ENCODE measurements around the gene ROPN1L. TPM values are rescaled to one million over a fixed set of nuclear protein-coding genes. Genes with fewer than 3 reads are reported as not detected.
A peak's percentile ranks its signal among the peaks of the same experiment; 100 is the strongest.

ROPN1L gene
- total RNA-seq, 1 donor from 2014 or later, result not detected

DNA sequence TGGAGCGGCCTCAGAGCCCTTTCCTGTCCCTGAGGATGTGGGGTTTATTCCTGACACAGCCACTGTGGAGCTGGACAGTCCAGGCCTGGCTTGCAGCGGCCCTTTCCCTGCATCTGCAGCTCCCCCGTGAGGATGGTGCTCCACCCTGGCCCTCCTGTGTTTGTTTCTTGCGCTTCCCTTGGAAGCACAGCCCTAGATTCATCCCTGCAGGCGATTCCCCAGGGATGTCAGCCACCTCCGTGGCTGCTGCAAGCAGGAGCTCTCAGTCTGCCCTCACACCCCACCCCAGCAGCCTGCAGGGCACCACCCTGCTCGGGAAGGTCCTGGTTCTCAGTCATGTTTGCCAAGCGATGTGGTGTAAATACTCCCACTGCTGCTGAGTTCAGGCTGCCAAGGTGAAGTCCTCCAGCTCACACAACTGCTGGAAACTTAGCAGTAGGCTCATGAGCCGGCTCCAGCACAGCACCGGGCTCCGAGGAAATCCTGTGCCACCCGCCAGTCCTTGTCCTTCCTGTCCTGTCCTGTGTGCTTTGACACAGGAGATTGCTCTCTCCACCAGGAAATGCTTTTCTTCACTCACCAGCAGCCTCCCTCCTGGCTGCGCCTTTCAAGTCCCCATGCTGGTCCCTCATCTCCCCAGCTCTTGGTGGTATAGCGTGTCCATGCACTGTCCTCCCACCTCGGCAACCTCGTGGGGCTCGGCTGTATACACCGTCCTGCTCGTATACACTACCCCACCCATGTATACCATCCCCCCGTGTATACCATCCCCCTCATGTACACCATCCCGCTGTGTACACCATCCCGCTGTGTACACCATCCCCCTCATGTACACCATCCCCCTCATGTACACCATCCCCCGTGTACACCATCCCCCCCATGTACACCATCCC is 16.2 kb downstream of the ROPN1L start:
- no peaks in the 10 kb centered on the region for H4K20me1 ChIP-seq (ENCODE audit: low read depth)
- H3K27me3 Mint-ChIP-seq (ENCODE audit: insufficient read depth, low read depth), result peaks cover 3% of the 10 kb centered on the region
- H3K9me3 ChIP-seq (ENCODE audit: low read depth), result no peaks in the 10 kb centered on the region
- H3K4me2 ChIP-seq, result no peak overlapping the region
- H3K36me3 Mint-ChIP-seq, result no peaks in the 10 kb centered on the region
- no peak overlapping the region for H3K27ac ChIP-seq
- peaks cover 13% of the 10 kb centered on the region for H3F3A ChIP-seq (ENCODE audit: low read depth)
- TF ChIP-seq EZH2phosphoT487 (IDR thresholded peaks at IDR 0.05) (no peak), CTCF (IDR thresholded peaks at IDR 0.05) (peak; percentile 29)
- H3K27ac Mint-ChIP-seq, result no peak overlapping the region
- H3K9me3 Mint-ChIP-seq, result no peaks in the 10 kb centered on the region
- H3K4me1 Mint-ChIP-seq, result peaks cover 28% of the 10 kb centered on the region
- peak; percentile 49 for DNase-seq (ENCODE audit: low spot score)
- H3K36me3 ChIP-seq, result no peaks in the 10 kb centered on the region
- H3K4me3 ChIP-seq, result no peak overlapping the region
- H3K4me3 Mint-ChIP-seq, result no peak overlapping the region
- peaks cover 17% of the 10 kb centered on the region for H3K4me1 ChIP-seq
- H2AFZ ChIP-seq (replicated peaks), result peak overlapping the region; percentile 65
- no peaks in the 10 kb centered on the region for H3K79me2 ChIP-seq (ENCODE audit: low read depth)
- no peak overlapping the region for H3K9ac ChIP-seq
- no peaks in the 10 kb centered on the region for H3K27me3 ChIP-seq

DNA sequence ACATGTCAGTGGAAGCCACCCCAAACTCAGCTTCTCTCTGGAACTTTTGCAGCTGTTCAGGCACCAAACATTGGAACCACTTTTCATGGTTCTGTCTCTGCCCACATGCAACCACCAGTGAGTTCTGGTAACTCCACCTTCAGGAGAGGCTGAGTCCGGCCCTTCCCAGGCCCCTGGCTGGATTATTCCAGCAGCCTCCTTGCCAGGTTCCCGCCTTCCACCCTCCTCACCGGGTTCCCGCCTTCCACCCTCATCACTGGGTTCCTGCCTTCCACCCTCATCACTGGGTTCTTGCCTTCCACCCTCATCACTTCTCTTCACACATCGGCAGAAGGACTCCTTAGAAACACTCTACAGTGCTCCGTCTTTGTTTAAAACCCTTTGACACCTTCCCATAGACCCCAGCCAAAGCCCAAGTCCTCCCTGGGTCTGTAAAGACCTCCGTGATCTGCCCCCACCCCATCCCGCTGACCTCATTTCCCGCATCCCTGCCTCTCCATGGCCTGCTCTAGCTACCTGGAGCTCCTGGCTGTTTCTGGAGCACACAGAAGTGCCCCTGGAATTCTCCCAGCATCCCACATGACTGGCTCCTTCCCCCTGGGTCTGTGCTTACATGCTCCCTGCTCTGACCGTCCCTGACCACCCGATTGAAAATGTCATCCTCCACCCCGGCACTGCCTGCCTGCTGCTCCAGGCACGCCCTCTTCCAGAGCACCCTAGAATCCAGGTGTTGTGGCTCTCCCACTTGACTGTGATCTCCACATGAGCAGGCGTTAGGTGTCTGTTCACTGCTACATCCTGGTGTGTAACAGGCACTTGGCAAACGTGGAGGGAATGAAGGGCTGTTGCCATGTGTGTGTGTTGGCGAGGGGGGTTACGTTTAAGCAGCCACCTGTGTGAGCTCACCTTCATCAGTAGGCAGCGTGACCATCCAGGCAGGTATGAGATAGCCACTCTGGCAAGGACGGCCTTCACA is 17.7 kb downstream of the ROPN1L start:
- Histone ChIP-seq H3K27ac (no peak overlapping the region), H3K4me3 (no peak overlapping the region), H2AFZ (replicated peaks) (no peak overlapping the region), H3K9me3 (ENCODE audit: low read depth) (no peaks in the 10 kb centered on the region), H3K36me3 (no peaks in the 10 kb centered on the region), H3K4me2 (no peak overlapping the region), H3F3A (ENCODE audit: low read depth) (peaks cover 13% of the 10 kb centered on the region), H3K9ac (no peak overlapping the region), H3K27me3 (no peaks in the 10 kb centered on the region), H4K20me1 (ENCODE audit: low read depth) (no peaks in the 10 kb centered on the region), H3K4me1 (peaks cover 17% of the 10 kb centered on the region), H3K79me2 (ENCODE audit: low read depth) (no peaks in the 10 kb centered on the region)
- DNase-seq (ENCODE audit: low spot score), result no peak
- Mint-ChIP-seq H3K36me3 (no peaks in the 10 kb centered on the region), H3K27ac (no peak overlapping the region), H3K9me3 (no peaks in the 10 kb centered on the region), H3K27me3 (ENCODE audit: insufficient read depth, low read depth) (peaks cover 3% of the 10 kb centered on the region), H3K4me3 (no peak overlapping the region), H3K4me1 (peaks cover 24% of the 10 kb centered on the region)
- TF ChIP-seq EZH2 (IDR thresholded peaks at IDR 0.05) (no peak), CTCF (IDR thresholded peaks at IDR 0.05) (no peak), EZH2phosphoT487 (IDR thresholded peaks at IDR 0.05) (no peak)

- DNase-seq (ENCODE audit: low spot score), result no peak
- H3K79me2 ChIP-seq (ENCODE audit: low read depth), result no peaks in the 10 kb centered on the region
- no peak for TF ChIP-seq EZH2phosphoT487 (IDR thresholded peaks at IDR 0.05)
- no peak for TF ChIP-seq EZH2 (IDR thresholded peaks at IDR 0.05)
- H3K9me3 Mint-ChIP-seq, result no peaks in the 10 kb centered on the region
- H3K36me3 ChIP-seq, result no peaks in the 10 kb centered on the region
- H3K4me1 Mint-ChIP-seq, result peaks cover 14% of the 10 kb centered on the region
- no peak overlapping the region for H3K4me3 Mint-ChIP-seq
- H4K20me1 ChIP-seq (ENCODE audit: low read depth), result no peaks in the 10 kb centered on the region
- H3K36me3 Mint-ChIP-seq, result no peaks in the 10 kb centered on the region
- no peak overlapping the region for H2AFZ ChIP-seq (replicated peaks)
- H3K9me3 ChIP-seq (ENCODE audit: low read depth), result no peaks in the 10 kb centered on the region
- H3K27me3 ChIP-seq, result no peaks in the 10 kb centered on the region
- no peak overlapping the region for H3K9ac ChIP-seq
- H3F3A ChIP-seq (ENCODE audit: low read depth), result peaks cover 7% of the 10 kb centered on the region
- H3K4me1 ChIP-seq, result peaks cover 8% of the 10 kb centered on the region
- no peak overlapping the region for H3K4me3 ChIP-seq
- no peak overlapping the region for H3K27ac Mint-ChIP-seq
- H3K27ac ChIP-seq, result no peak overlapping the region
- H3K27me3 Mint-ChIP-seq (ENCODE audit: insufficient read depth, low read depth), result peaks cover 3% of the 10 kb centered on the region
- no peak overlapping the region for H3K4me2 ChIP-seq
These were observed 18.7 kb downstream of the ROPN1L start for GRCh38 chr5:10460252-10460906.

Data from neural progenitor cell (in vitro differentiated cells).